Caco-2 (cell line): ENCODE results near the gene KCNK3. TPM values are rescaled to one million over a fixed set of nuclear protein-coding genes. Genes with fewer than 3 reads are reported as not detected.

Experiments used
- BruUV-seq: library from RNA; stranded (reverse); fragments of 400-500 nt; replicated peaks from 2 replicates; lab custom pipeline; 2021; lab: Mats Ljungman, UMichigan
- CTCF ChIA-PET: fragments of 300-600 bp; sonication (Branson Sonifier 250); formaldehyde crosslinking; loops from one replicate; lab custom pipeline; 2022; ENCODE audit warnings: antibody characterized with exemption; lab: Charles Lee
- POLR2A ChIA-PET: fragments of 300-600 bp; sonication (Branson Sonifier 250); formaldehyde crosslinking; loops from one replicate; lab custom pipeline; 2022; ENCODE audit warnings: antibody characterized with exemption; lab: Charles Lee
- DNase-seq, 2 experiments: peaks; one replicate each; pipeline versions ENCODE4 v3.0.0 to v3.0.0-alpha.2; 2020 to 2022
- H3K27me3 ChIP-seq: replicated peaks from 2 replicates; pipeline ENCODE4 v1.6.0; 2011; ENCODE audit warnings: low read length; ENCODE audit not compliant: control insufficient read depth, insufficient read depth
- H3K36me3 ChIP-seq: 2 replicates; pipeline ENCODE4 v1.5.1; 2011; ENCODE audit warnings: low read length; ENCODE audit not compliant: control insufficient read depth, insufficient read depth
- H3K4me1 ChIP-seq: fragments of 250-450 bp; sonication (Bioruptor Pico); 2 replicates; pipeline ENCODE4 v1.5.1; 2020; ENCODE audit warnings: mild to moderate bottlenecking
- H3K4me3 ChIP-seq: 2 replicates; pipeline ENCODE4 v1.5.1; 2011; ENCODE audit warnings: low read depth, mild to moderate bottlenecking, control low read depth, low read length
- H3K9me3 ChIP-seq: fragments of 250-450 bp; sonication (Bioruptor Pico); 2 replicates; pipeline ENCODE4 v1.5.1; 2020; ENCODE audit warnings: mild to moderate bottlenecking, moderate library complexity
- H3K27ac Mint-ChIP-seq: one replicate; pipeline ENCODE4 v1.8.0; 2022; ENCODE audit warnings: mixed read lengths; ENCODE audit not compliant: unreplicated experiment
- H3K27me3 Mint-ChIP-seq: one replicate; pipeline ENCODE4 v1.8.0; 2022; ENCODE audit warnings: mixed read lengths; ENCODE audit not compliant: insufficient read depth, unreplicated experiment
- H3K36me3 Mint-ChIP-seq: one replicate; pipeline ENCODE4 v1.8.0; 2022; ENCODE audit warnings: mild to moderate bottlenecking, mixed read lengths; ENCODE audit not compliant: insufficient read depth, unreplicated experiment
- H3K4me1 Mint-ChIP-seq: one replicate; pipeline ENCODE4 v1.8.0; 2022; ENCODE audit warnings: low read depth, mixed read lengths; ENCODE audit not compliant: unreplicated experiment
- H3K4me3 Mint-ChIP-seq: one replicate; pipeline ENCODE4 v1.8.0; 2022; ENCODE audit warnings: mild to moderate bottlenecking, moderate library complexity, mixed read lengths; ENCODE audit not compliant: unreplicated experiment
- H3K9me3 Mint-ChIP-seq: one replicate; pipeline ENCODE4 v1.8.0; 2022; ENCODE audit warnings: mixed read lengths; ENCODE audit not compliant: unreplicated experiment
- CTCF ChIP-seq, 2 experiments: fragments of 200-600 bp in 1 of 2; IDR thresholded peaks; 1 replicate in 1 of 2; 2 replicates in 1 of 2; pipeline versions ENCODE4 v1.5.1 to v1.8.0; 2011 to 2022; ENCODE audit warnings: antibody characterized with exemption in 1 of 2, control low read depth in 1 of 2, inconsistent platforms in 1 of 2, low read depth in 1 of 2, low read length in 1 of 2, mild to moderate bottlenecking in 1 of 2, moderate library complexity in 1 of 2; ENCODE audit not compliant: insufficient read depth in 1 of 2, severe bottlenecking in 1 of 2, unreplicated experiment in 1 of 2
- intact Hi-C: fragments of 100-400 bp; cut with micrococcal nuclease; formaldehyde crosslinking; loops from one replicate; pipeline ENCODE4 v1.10.0; 2022; ENCODE audit not compliant: unreplicated experiment
- total RNA-seq: library from RNA; stranded (reverse); gene quantifications from 2 replicates; pipeline ENCODE4 v1.2.3, GENCODE V29; 2022

KCNK3 gene
- total RNA-seq, 1 experiment from 2014 or later = 0.36 TPM

- BruUV-seq = no TSS peak
- intact Hi-C loops = no loop called here
- H3K27ac Mint-ChIP-seq = no peak overlapping the region
- no peaks in the 10 kb centered on the region for H3K4me1 ChIP-seq
- CTCF ChIA-PET = no interaction called here
- POLR2A ChIA-PET = no interaction called here
- H3K4me3 Mint-ChIP-seq = no peak overlapping the region
- no peaks in the 10 kb centered on the region for H3K36me3 Mint-ChIP-seq
- no peaks in the 10 kb centered on the region for H3K9me3 Mint-ChIP-seq
- no peak for DNase-seq
- H3K9me3 ChIP-seq = no peaks in the 10 kb centered on the region
- no peak for TF ChIP-seq CTCF (IDR thresholded peaks at IDR 0.05; ENCODE audit: insufficient read depth in 1 of 2, low read depth in 1 of 2, low read length in 1 of 2, severe bottlenecking in 1 of 2, unreplicated experiment in 1 of 2)
- peaks cover 6% of the 10 kb centered on the region for H3K4me1 Mint-ChIP-seq
- no peaks in the 10 kb centered on the region for H3K36me3 ChIP-seq
- no peaks in the 10 kb centered on the region for H3K27me3 ChIP-seq
- peaks cover 17% of the 10 kb centered on the region for H3K27me3 Mint-ChIP-seq
- H3K4me3 ChIP-seq = no peak overlapping the region
These were observed 45.4 kb upstream of the KCNK3 start for GRCh38 chr2:26646986-26647672.

DNA sequence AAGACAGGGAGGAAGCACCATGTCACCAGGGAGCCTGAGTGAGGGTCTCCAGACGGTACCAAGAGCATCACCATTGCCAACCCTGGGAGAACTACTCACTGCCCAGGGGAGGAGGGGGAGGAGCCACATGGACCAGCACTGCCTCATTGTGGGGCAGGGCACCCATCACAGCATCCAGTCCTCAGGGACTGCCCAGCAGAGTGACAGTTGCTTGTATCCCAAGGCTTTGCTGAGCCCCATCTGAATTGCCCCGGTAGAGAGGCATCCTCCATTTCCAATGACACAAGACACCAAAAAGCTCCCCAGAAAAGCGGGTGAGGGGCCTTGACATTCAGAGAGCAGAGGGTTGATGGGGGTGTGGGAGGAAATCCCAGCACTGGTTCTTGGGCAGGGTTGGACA, 44.5 kb upstream of the KCNK3 start:
- Histone ChIP-seq H3K27me3 (no peaks in the 10 kb centered on the region), H3K9me3 (no peaks in the 10 kb centered on the region), H3K4me1 (no peaks in the 10 kb centered on the region), H3K36me3 (no peaks in the 10 kb centered on the region), H3K4me3 (no peak overlapping the region)
- BruUV-seq = no TSS peak
- ChIA-PET POLR2A (no interaction called here), CTCF (no interaction called here)
- H3K36me3 Mint-ChIP-seq = no peaks in the 10 kb centered on the region
- peaks cover 17% of the 10 kb centered on the region for H3K27me3 Mint-ChIP-seq
- no peak for DNase-seq
- no peaks in the 10 kb centered on the region for H3K9me3 Mint-ChIP-seq
- intact Hi-C loops = no loop called here
- no peak overlapping the region for H3K27ac Mint-ChIP-seq
- H3K4me1 Mint-ChIP-seq = peaks cover 6% of the 10 kb centered on the region
- no peak for TF ChIP-seq CTCF (IDR thresholded peaks at IDR 0.05; ENCODE audit: insufficient read depth in 1 of 2, low read depth in 1 of 2, low read length in 1 of 2, severe bottlenecking in 1 of 2, unreplicated experiment in 1 of 2)
- no peak overlapping the region for H3K4me3 Mint-ChIP-seq

DNA sequence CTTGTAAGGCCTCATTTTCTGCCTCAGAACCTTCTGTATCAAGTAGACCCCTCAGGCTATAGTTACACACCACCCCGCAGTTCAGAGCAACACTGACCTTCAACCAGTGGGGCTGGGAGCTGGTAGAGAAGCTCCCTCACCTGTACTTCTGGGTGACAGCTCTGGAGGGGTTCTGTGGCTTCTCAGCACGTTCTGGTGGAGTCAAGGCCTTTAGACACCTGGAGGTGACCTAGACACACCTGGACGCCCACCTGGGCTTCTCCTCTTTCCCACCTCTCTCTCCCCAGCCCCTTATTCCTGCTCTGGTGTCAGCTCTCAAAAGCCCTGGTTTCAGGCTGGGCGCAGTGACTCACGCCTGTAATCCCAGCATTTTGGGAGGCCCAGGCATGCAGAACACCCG, 44.0 kb upstream of the KCNK3 start:
- no peaks in the 10 kb centered on the region for H3K9me3 ChIP-seq
- CTCF ChIA-PET = no interaction called here
- DNase-seq = no peak
- peaks cover 17% of the 10 kb centered on the region for H3K27me3 Mint-ChIP-seq
- POLR2A ChIA-PET = no interaction called here
- H3K27me3 ChIP-seq = no peaks in the 10 kb centered on the region
- no peak overlapping the region for H3K27ac Mint-ChIP-seq
- no peaks in the 10 kb centered on the region for H3K4me1 ChIP-seq
- TF ChIP-seq CTCF (IDR thresholded peaks at IDR 0.05; ENCODE audit: insufficient read depth in 1 of 2, low read depth in 1 of 2, low read length in 1 of 2, severe bottlenecking in 1 of 2, unreplicated experiment in 1 of 2) = no peak
- H3K4me3 ChIP-seq = no peak overlapping the region
- no peaks in the 10 kb centered on the region for H3K36me3 ChIP-seq
- H3K9me3 Mint-ChIP-seq = no peaks in the 10 kb centered on the region
- H3K4me1 Mint-ChIP-seq = peaks cover 6% of the 10 kb centered on the region
- no TSS peak for BruUV-seq
- intact Hi-C loops = no loop called here
- no peaks in the 10 kb centered on the region for H3K36me3 Mint-ChIP-seq
- no peak overlapping the region for H3K4me3 Mint-ChIP-seq
